Type B pancreatic cell (in vitro differentiated cells): Measurements from ENCODE around the gene GPR107. TPM values are rescaled to one million over a fixed set of nuclear protein-coding genes. Genes with fewer than 3 reads are reported as not detected.

Experiments
- DNase-seq: peaks from one replicate; pipeline ENCODE4 v3.0.0; 2021; ENCODE audit warnings: mixed read lengths; ENCODE audit not compliant: unreplicated experiment; ENCODE audit errors: extremely low spot score
- H3K27ac Mint-ChIP-seq: 2 replicates; pipeline ENCODE4 v1.8.0; 2021; ENCODE audit warnings: mild to moderate bottlenecking, mixed read lengths
- H3K27me3 Mint-ChIP-seq: 2 replicates; pipeline ENCODE4 v1.8.0; 2021; ENCODE audit warnings: mixed read lengths
- H3K36me3 Mint-ChIP-seq: 2 replicates; pipeline ENCODE4 v1.8.0; 2021; ENCODE audit warnings: mixed read lengths
- H3K4me1 Mint-ChIP-seq: one replicate; pipeline ENCODE4 v1.8.0; 2021; ENCODE audit warnings: mixed read lengths; ENCODE audit not compliant: unreplicated experiment
- H3K4me3 Mint-ChIP-seq: 2 replicates; pipeline ENCODE4 v1.8.0; 2021; ENCODE audit warnings: mild to moderate bottlenecking, mixed read lengths
- H3K9me3 Mint-ChIP-seq: 2 replicates; pipeline ENCODE4 v1.8.0; 2021; ENCODE audit warnings: mixed read lengths
- total RNA-seq: library from RNA; stranded (reverse); gene quantifications from 2 replicates; pipeline ENCODE4 v1.2.1, GENCODE V29; 2021; ENCODE audit warnings: low replicate concordance
- TF ChIP-seq, protein P1 (sequence below): fragments of 200-600 bp; sonication (generic); conservative IDR thresholded peaks from 2 replicates; pipeline ENCODE4 v1.5.0; 2021; ENCODE audit warnings: antibody characterized with exemption, mild to moderate bottlenecking

Gene GPR107
- total RNA-seq, 1 donor from 2014 or later: 43.6 TPM

DNA sequence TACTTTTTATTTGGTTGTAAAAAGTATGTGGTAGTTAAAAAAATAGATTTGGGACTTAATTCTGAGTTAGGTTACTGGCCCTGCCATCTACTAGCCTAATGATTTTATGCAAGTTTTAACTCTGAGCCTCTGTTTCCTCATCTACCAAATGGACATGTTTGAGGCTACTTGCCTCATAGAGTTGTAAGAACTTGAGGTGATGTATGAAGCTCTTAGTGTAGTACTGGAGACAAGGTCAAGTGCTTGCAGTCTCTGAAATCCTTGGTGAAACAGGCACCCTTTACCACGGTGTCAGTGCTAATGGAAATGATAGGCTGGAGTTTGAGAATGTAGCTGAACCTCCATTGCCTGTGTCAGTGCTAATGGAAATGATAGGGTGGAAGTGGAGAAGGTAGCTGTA is 15.3 kb downstream of the GPR107 start:
- H3K27ac Mint-ChIP-seq: peak overlapping the region; percentile 28
- H3K9me3 Mint-ChIP-seq: no peaks in the 10 kb centered on the region
- peaks cover 15% of the 10 kb centered on the region for H3K36me3 Mint-ChIP-seq
- DNase-seq: no peak
- peaks cover 14% of the 10 kb centered on the region for H3K4me1 Mint-ChIP-seq
- H3K27me3 Mint-ChIP-seq: no peaks in the 10 kb centered on the region
- TF ChIP-seq, protein P1, sequence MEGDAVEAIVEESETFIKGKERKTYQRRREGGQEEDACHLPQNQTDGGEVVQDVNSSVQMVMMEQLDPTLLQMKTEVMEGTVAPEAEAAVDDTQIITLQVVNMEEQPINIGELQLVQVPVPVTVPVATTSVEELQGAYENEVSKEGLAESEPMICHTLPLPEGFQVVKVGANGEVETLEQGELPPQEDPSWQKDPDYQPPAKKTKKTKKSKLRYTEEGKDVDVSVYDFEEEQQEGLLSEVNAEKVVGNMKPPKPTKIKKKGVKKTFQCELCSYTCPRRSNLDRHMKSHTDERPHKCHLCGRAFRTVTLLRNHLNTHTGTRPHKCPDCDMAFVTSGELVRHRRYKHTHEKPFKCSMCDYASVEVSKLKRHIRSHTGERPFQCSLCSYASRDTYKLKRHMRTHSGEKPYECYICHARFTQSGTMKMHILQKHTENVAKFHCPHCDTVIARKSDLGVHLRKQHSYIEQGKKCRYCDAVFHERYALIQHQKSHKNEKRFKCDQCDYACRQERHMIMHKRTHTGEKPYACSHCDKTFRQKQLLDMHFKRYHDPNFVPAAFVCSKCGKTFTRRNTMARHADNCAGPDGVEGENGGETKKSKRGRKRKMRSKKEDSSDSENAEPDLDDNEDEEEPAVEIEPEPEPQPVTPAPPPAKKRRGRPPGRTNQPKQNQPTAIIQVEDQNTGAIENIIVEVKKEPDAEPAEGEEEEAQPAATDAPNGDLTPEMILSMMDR: no peak
- no peak overlapping the region for H3K4me3 Mint-ChIP-seq

- Mint-ChIP-seq H3K4me3 (no peak overlapping the region), H3K27me3 (no peaks in the 10 kb centered on the region), H3K9me3 (no peaks in the 10 kb centered on the region), H3K4me1 (peaks cover 19% of the 10 kb centered on the region), H3K27ac (peak overlapping the region; percentile 75), H3K36me3 (peaks cover 13% of the 10 kb centered on the region)
- TF ChIP-seq, protein P1: no peak
- no peak for DNase-seq
These were observed 19.0 kb downstream of the GPR107 start for GRCh38 chr9:130072515-130073235.

- no peaks in the 10 kb centered on the region for H3K9me3 Mint-ChIP-seq
- peaks cover 19% of the 10 kb centered on the region for H3K4me1 Mint-ChIP-seq
- no peak for DNase-seq
- peak overlapping the region; percentile 75 for H3K27ac Mint-ChIP-seq
- no peaks in the 10 kb centered on the region for H3K27me3 Mint-ChIP-seq
- TF ChIP-seq, protein P1: no peak
- no peak overlapping the region for H3K4me3 Mint-ChIP-seq
- H3K36me3 Mint-ChIP-seq: peaks cover 16% of the 10 kb centered on the region
These were observed 19.7 kb downstream of the GPR107 start for GRCh38 chr9:130073373-130073772.

GRCh38 chr9:130078547-130078946 is 24.8 kb downstream of the GPR107 start:
- no peak overlapping the region for H3K27ac Mint-ChIP-seq
- H3K4me3 Mint-ChIP-seq: no peak overlapping the region
- H3K4me1 Mint-ChIP-seq: peaks cover 7% of the 10 kb centered on the region
- DNase-seq: no peak
- H3K36me3 Mint-ChIP-seq: peaks cover 30% of the 10 kb centered on the region
- TF ChIP-seq, protein P1: no peak
- no peaks in the 10 kb centered on the region for H3K9me3 Mint-ChIP-seq
- H3K27me3 Mint-ChIP-seq: no peaks in the 10 kb centered on the region

DNA sequence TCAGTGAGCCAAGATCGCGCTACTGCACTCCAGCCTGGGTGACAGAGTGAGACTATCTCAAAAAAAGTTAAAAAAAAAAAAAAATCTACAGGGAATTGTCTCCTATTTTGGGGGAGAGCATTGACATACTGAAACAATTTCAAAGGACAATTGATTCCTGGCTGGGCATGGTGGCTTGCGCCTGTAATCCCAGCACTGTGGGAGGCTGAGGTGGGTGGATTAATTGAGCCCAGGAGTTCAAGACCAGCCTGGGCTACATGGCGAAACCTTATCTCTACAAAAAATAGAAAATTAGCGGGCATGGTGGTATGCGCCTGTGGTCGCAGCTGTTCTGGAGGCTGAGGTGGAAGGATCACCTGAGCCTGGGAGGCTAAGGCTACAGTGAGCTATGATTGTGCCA is 30.6 kb downstream of the GPR107 start:
- no peak overlapping the region for H3K4me3 Mint-ChIP-seq
- no peaks in the 10 kb centered on the region for H3K27me3 Mint-ChIP-seq
- DNase-seq: no peak
- no peaks in the 10 kb centered on the region for H3K4me1 Mint-ChIP-seq
- no peak overlapping the region for H3K27ac Mint-ChIP-seq
- no peaks in the 10 kb centered on the region for H3K9me3 Mint-ChIP-seq
- H3K36me3 Mint-ChIP-seq: peaks cover 30% of the 10 kb centered on the region
- TF ChIP-seq, protein P1: no peak
